Colonic mucosa (tissue), 4 donors: ENCODE results near the gene KRTAP20-3. TPM values are rescaled to one million over a fixed set of nuclear protein-coding genes. Genes with fewer than 3 reads are reported as not detected.

Source experiments
- DNase-seq: peaks from one replicate; pipeline ENCODE4 v3.0.0-alpha.2; 2020
- H3K27ac ChIP-seq: fragments of 200-600 bp; one replicate; pipeline ENCODE4 v1.8.0; 2021
- H3K27me3 ChIP-seq: fragments of 200-600 bp; one replicate; pipeline ENCODE4 v1.8.0; 2021
- H3K36me3 ChIP-seq: fragments of 200-600 bp; one replicate; pipeline ENCODE4 v1.8.0; 2021
- H3K4me1 ChIP-seq: fragments of 200-600 bp; one replicate; pipeline ENCODE4 v1.8.0; 2021; ENCODE audit warnings: mild to moderate bottlenecking
- H3K4me3 ChIP-seq: fragments of 200-600 bp; one replicate; pipeline ENCODE4 v1.8.0; 2021
- H3K9ac ChIP-seq, 2 donors: one replicate each; pipeline ENCODE4 v1.7.0; 2013; ENCODE audit warnings: control low read depth in 2 of 2, low read depth in 2 of 2, low read length in 2 of 2
- H3K9me3 ChIP-seq: fragments of 200-600 bp; one replicate; pipeline ENCODE4 v1.8.0; 2021
- intact Hi-C: fragments of 100-400 bp; cut with DNase I; formaldehyde crosslinking; loops from one replicate; pipeline ENCODE4 v1.14.1; 2022
- total RNA-seq, 2 donors: library from RNA; stranded (reverse); fragmentation: NEBNext Ultra II Directional in 1 of 2; extraction: Animal tissue kit (Norgen Biotek cat#: 25700) in 1 of 2; gene quantifications; one replicate each; pipeline ENCODE4 v1.2.1, GENCODE V29; 2021
- TF ChIP-seq, protein P1 (sequence below): fragments of 200-600 bp; IDR thresholded peaks from one replicate; pipeline ENCODE4 v1.8.0; 2022; ENCODE audit warnings: antibody characterized with exemption, mild to moderate bottlenecking
- donor health status: healthy.
- donor health status: DM: no; HTN: no; CAD: no.
- donor health status: DM: no; HTN: no; CAD: no.

The KRTAP20-3 gene
- total RNA-seq = not detected

DNA sequence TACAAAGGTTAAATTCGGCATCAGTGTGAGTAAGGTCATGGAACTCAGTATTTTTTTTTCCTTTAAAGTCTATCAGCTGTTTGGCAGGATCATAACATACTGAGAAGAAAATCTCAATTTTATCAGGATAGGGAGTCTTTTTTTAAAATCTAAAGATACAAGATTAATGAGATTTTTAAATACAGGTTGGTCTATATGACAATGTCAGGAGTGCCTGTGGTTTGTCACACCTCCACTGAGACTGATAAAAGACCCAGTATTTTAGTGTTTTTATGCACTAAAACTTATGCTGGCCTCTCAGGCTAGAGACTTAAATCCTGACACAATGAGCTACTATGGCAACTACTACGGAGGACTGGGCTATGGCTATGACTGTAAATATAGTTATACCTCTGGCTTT, at the start of gene KRTAP20-3:
TSS of gene KRTAP20-3 (plus strand) at position 301 of the 400 bp plus-strand sequence.
- Histone ChIP-seq H3K9ac (no peak within 1 kb of the TSS), H3K4me1 (no peaks in the 10 kb centered on the region), H3K27ac (no peak within 1 kb of the TSS), H3K4me3 (no peak within 1 kb of the TSS), H3K36me3 (no peaks in the 10 kb centered on the region), H3K9me3 (no peaks in the 10 kb centered on the region), H3K27me3 (no peaks in the 10 kb centered on the region)
- intact Hi-C loops = no loop called here
- TF ChIP-seq, protein P1, sequence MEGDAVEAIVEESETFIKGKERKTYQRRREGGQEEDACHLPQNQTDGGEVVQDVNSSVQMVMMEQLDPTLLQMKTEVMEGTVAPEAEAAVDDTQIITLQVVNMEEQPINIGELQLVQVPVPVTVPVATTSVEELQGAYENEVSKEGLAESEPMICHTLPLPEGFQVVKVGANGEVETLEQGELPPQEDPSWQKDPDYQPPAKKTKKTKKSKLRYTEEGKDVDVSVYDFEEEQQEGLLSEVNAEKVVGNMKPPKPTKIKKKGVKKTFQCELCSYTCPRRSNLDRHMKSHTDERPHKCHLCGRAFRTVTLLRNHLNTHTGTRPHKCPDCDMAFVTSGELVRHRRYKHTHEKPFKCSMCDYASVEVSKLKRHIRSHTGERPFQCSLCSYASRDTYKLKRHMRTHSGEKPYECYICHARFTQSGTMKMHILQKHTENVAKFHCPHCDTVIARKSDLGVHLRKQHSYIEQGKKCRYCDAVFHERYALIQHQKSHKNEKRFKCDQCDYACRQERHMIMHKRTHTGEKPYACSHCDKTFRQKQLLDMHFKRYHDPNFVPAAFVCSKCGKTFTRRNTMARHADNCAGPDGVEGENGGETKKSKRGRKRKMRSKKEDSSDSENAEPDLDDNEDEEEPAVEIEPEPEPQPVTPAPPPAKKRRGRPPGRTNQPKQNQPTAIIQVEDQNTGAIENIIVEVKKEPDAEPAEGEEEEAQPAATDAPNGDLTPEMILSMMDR = no peak
- DNase-seq = no peak

DNA sequence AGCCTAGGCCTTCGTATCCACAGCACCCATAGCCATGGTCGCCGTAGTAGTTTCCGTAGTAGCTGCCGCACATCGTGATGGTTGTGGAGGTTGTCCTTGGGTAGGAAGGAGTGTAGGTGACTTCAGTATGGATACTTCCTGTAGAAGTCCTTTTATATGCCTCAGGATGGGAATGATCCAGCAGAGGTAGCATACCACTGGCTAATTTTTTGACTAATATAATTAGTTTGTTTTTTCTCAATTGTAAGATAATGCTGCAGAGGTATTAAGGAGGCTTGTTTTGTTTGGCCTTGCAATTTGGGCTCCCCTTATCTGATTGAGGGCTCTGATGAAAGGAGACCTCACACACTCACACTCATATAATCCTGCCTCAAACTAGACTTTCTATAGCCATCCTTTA, 43.9 kb upstream of the KRTAP20-3 start, which contains the start of gene KRTAP6-2:
TSS of gene KRTAP6-2 (minus strand) at position 101 of the 400 bp plus-strand sequence. CDS start at position 73, 28 bp downstream.
- Histone ChIP-seq H3K36me3 (no peaks in the 10 kb centered on the region), H3K27ac (no peak within 1 kb of the TSS), H3K9me3 (no peaks in the 10 kb centered on the region), H3K4me3 (no peak within 1 kb of the TSS), H3K9ac (no peak within 1 kb of the TSS), H3K4me1 (no peaks in the 10 kb centered on the region), H3K27me3 (no peaks in the 10 kb centered on the region)
- DNase-seq = no peak
- TF ChIP-seq, protein P1 = no peak
- intact Hi-C loops = no loop called here

DNA sequence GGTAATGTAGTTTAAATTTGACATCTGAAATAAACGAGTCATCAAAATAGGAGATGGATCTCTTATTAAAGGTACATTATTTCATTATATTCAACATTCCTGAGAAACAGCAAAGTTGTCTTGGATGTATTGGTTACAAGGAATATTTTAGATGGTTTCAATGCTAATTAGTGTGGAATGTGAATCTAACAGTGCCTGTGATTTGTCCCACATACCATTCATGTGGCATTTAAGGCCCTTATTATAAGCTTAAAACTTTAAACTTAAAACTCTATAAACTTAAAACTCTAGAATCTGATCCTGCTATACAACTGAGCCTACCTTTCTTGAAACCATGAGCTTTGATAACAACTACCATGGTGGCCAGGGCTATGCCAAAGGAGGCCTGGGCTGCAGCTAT, 41.9 kb upstream of the KRTAP20-3 start, which contains the start of gene KRTAP22-1:
TSS of gene KRTAP22-1 (plus strand) at position 301 of the 400 bp plus-strand sequence.
- intact Hi-C loops = no loop called here
- Histone ChIP-seq H3K9me3 (no peaks in the 10 kb centered on the region), H3K36me3 (no peaks in the 10 kb centered on the region), H3K27ac (no peak within 1 kb of the TSS), H3K4me1 (no peaks in the 10 kb centered on the region), H3K4me3 (no peak within 1 kb of the TSS), H3K27me3 (no peaks in the 10 kb centered on the region), H3K9ac (no peak within 1 kb of the TSS)
- no peak for DNase-seq
- TF ChIP-seq, protein P1 = no peak

DNA sequence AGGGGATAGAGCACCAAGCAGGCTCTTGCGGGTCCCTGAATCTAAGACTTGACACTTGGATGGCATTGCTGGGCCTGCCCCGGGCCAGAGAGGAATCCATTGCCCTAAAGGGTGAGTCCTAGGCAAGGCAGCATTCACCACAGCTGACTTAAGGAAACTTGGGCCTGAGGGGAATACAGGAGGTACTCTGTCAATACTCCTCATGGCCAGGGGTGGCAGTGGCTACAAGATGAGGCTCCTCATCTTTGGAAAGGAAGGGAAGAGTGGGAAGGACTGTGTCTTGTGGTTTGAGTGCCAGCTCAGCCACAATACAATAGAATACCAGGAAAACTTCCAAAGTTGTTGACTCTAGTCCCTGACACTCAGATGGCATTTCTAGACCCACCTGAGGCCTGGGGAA, 36.7 kb upstream of the KRTAP20-3 start:
- intact Hi-C loops = no loop called here
- Histone ChIP-seq H3K4me3 (no peak overlapping the region), H3K9ac (no peak overlapping the region), H3K4me1 (no peaks in the 10 kb centered on the region), H3K9me3 (peaks cover 2% of the 10 kb centered on the region), H3K36me3 (no peaks in the 10 kb centered on the region), H3K27ac (no peak overlapping the region), H3K27me3 (no peaks in the 10 kb centered on the region)
- TF ChIP-seq, protein P1 = no peak
- no peak for DNase-seq

DNA sequence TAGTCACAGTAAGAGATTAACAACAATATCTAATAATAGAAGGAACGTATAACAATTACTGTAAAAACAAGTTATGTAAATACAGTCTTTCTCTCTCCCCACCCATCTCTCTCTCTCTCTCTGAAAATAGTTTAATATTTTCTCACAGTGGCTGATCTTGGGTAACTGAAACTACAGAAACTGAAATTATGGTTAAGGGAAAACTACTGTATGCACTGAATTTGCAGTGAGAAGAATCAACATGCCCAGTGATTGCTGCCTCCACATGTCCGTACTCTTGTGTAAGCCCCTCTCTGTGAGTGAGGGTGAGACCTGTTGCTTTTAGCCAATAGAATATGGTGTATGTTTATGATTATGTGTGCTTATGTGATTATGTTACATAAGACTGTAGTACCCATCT, 30.5 kb upstream of the KRTAP20-3 start:
- Histone ChIP-seq H3K36me3 (no peaks in the 10 kb centered on the region), H3K27ac (no peak overlapping the region), H3K9ac (no peak overlapping the region), H3K27me3 (no peaks in the 10 kb centered on the region), H3K9me3 (peaks cover 2% of the 10 kb centered on the region), H3K4me3 (no peak overlapping the region), H3K4me1 (no peaks in the 10 kb centered on the region)
- DNase-seq = no peak
- intact Hi-C loops = no loop called here
- TF ChIP-seq, protein P1 = no peak
